Neuron (in vitro differentiated cells): Measurements from ENCODE around the gene AHCYL1.
A peak's percentile ranks its signal among the peaks of the same experiment; 100 is the strongest.
"Not testable (repeated sequence)": the region's sequence is repeated elsewhere in the genome, so short reads cannot be mapped to it uniquely, and the experiment has no call there.

Source experiments
- H2AFZ ChIP-seq: one replicate; pipeline ENCODE4 v1.6.1; 2013; ENCODE audit warnings: low read depth, mild to moderate bottlenecking, inconsistent platforms, low read length, moderate library complexity
- H3K27me3 ChIP-seq: one replicate; pipeline ENCODE4 v1.6.1; 2013; ENCODE audit warnings: low read length; ENCODE audit not compliant: insufficient read depth
- H3K36me3 ChIP-seq: one replicate; pipeline ENCODE4 v1.6.1; 2013; ENCODE audit warnings: low read length; ENCODE audit not compliant: insufficient read depth
- H3K4me1 ChIP-seq: one replicate; pipeline ENCODE4 v1.6.1; 2013; ENCODE audit warnings: low read length; ENCODE audit not compliant: insufficient read depth
- H3K4me3 ChIP-seq: 2 replicates; pipeline ENCODE4 v1.5.1; 2013; ENCODE audit warnings: mild to moderate bottlenecking, low read length, moderate library complexity
- H3K9me3 ChIP-seq: one replicate; pipeline ENCODE4 v1.6.1; 2013; ENCODE audit warnings: low read length

Gene AHCYL1

DNA sequence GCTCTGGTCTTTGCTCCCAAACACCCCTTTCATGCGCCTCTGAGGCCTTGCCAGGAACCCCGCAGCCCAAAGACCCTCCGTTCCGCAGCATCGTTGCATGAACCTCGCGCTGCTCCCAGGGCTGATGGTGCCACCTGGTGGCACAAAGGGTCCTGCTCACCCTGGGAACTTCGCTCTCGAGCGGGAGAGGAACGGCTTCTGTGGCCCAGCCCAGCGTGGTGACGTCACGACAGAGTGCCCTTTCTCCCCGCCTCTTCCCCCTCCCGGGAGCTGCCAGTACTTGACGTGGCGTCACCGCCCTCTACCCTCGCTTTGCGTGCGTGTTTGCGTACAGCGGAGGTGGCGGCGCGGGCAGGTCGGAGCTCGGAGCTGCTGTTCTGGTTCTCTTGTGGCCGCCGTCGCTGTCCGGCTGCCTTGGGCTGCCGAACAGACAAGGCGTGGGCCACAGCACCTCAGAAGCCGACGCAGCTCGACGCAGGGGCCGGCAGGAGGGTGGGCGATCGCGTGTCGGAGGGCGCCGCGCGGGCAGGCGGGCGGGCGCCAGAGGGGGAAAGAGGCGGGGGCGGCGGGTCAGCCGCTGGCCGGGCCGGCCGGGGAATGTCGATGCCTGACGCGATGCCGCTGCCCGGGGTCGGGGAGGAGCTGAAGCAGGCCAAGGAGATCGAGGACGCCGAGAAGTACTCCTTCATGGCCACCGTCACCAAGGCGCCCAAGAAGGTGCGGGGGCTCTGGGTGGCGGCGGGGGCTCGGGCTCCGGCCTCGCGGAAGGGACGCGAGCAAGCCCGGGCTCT lies at the start of gene AHCYL1:
TSS of gene AHCYL1 (plus strand) at position 310 of the 791 bp plus-strand sequence. CDS start at position 598, 288 bp downstream.
- H3K4me3 ChIP-seq, result peak within 1 kb of the TSS; percentile 97
- peaks cover 10% of the 10 kb centered on the region for H3K36me3 ChIP-seq
- no peaks in the 10 kb centered on the region for H3K27me3 ChIP-seq
- H3K4me1 ChIP-seq, result peaks cover 28% of the 10 kb centered on the region
- peaks cover 5% of the 10 kb centered on the region for H3K9me3 ChIP-seq
- H2AFZ ChIP-seq, result peak within 1 kb of the TSS; percentile 28

GRCh38 chr1:109935451-109935900 lies 49.1 kb upstream of the AHCYL1 start:
- Histone ChIP-seq H3K4me1 (peaks cover 15% of the 10 kb centered on the region), H3K36me3 (no peaks in the 10 kb centered on the region), H3K27me3 (no peaks in the 10 kb centered on the region), H3K9me3 (peaks cover 2% of the 10 kb centered on the region), H3K4me3 (no peak overlapping the region), H2AFZ (no peak overlapping the region)

- Histone ChIP-seq H2AFZ (no peak overlapping the region), H3K4me1 (no peaks in the 10 kb centered on the region), H3K9me3 (peaks cover 2% of the 10 kb centered on the region), H3K4me3 (no peak overlapping the region), H3K36me3 (no peaks in the 10 kb centered on the region), H3K27me3 (no peaks in the 10 kb centered on the region)
Observed at GRCh38 chr1:109937738-109938137, 46.8 kb upstream of the AHCYL1 start.

DNA sequence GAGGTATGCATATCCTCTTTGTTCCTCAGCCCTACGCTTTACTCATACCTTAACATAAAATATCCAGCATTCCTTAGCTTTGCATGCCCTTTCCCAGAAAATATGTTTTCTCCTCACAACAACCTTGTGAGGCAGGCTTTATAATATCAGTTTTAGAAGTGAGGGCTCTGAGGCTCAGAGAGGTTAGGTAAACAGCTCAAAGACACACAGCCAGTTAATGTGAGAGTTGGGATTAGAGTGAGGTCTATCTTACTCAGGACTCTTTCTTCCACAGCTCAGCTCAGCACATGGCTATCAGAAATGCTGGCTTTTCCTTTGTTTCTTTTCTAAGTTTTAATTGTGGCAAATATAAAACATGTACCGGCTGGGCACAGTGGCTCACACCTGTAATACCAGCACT lies 46.0 kb upstream of the AHCYL1 start:
- Histone ChIP-seq H2AFZ (no peak overlapping the region), H3K36me3 (no peaks in the 10 kb centered on the region), H3K4me3 (no peak overlapping the region), H3K27me3 (no peaks in the 10 kb centered on the region), H3K4me1 (no peaks in the 10 kb centered on the region), H3K9me3 (peaks cover 2% of the 10 kb centered on the region)

GRCh38 chr1:109942434-109942833 lies 42.1 kb upstream of the AHCYL1 start:
- Histone ChIP-seq H3K27me3 (no peaks in the 10 kb centered on the region), H3K9me3 (peaks cover 2% of the 10 kb centered on the region), H3K4me1 (no peaks in the 10 kb centered on the region), H3K36me3 (no peaks in the 10 kb centered on the region), H2AFZ (no peak overlapping the region), H3K4me3 (no peak overlapping the region)

DNA sequence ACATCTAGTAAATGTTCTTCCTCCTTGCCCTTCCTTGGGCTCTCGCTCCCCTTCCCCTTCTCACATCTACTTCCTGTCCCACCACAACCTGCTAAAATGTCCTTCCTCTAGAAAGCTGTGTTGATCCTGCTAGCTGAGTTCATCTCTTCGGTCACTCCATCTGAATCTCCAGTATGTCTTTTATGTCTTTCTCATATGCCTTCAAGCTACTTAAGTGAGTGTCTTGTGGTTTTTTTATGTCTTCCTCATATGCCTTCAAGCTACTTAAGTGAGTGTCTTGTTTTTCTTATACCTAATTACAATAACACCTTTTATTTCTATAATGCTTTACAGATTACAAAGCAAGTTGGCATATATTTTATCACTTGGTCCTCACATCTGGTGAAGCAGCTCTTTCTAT lies 40.0 kb upstream of the AHCYL1 start:
- no peaks in the 10 kb centered on the region for H3K27me3 ChIP-seq
- no peaks in the 10 kb centered on the region for H3K36me3 ChIP-seq
- H3K9me3 ChIP-seq, result no peaks in the 10 kb centered on the region
- no peaks in the 10 kb centered on the region for H3K4me1 ChIP-seq
- H2AFZ ChIP-seq, result no peak overlapping the region
- no peak overlapping the region for H3K4me3 ChIP-seq

- Histone ChIP-seq H3K4me1 (peaks cover 3% of the 10 kb centered on the region), H2AFZ (no peak overlapping the region), H3K27me3 (no peaks in the 10 kb centered on the region), H3K4me3 (no peak overlapping the region), H3K36me3 (no peaks in the 10 kb centered on the region), H3K9me3 (no peaks in the 10 kb centered on the region)
Observed at GRCh38 chr1:109946511-109946910, 38.1 kb upstream of the AHCYL1 start.

- Histone ChIP-seq H3K4me1 (peaks cover 3% of the 10 kb centered on the region), H3K4me3 (no peak overlapping the region), H3K9me3 (no peaks in the 10 kb centered on the region), H2AFZ (no peak overlapping the region), H3K27me3 (no peaks in the 10 kb centered on the region), H3K36me3 (no peaks in the 10 kb centered on the region)
Observed at GRCh38 chr1:109947582-109948284, 36.8 kb upstream of the AHCYL1 start.

- no peak overlapping the region for H2AFZ ChIP-seq
- no peaks in the 10 kb centered on the region for H3K27me3 ChIP-seq
- H3K9me3 ChIP-seq, result no peaks in the 10 kb centered on the region
- no peak overlapping the region for H3K4me3 ChIP-seq
- H3K36me3 ChIP-seq, result no peaks in the 10 kb centered on the region
- peaks cover 3% of the 10 kb centered on the region for H3K4me1 ChIP-seq
Observed at GRCh38 chr1:109948285-109948630, 36.3 kb upstream of the AHCYL1 start.

- Histone ChIP-seq H3K27me3 (no peaks in the 10 kb centered on the region), H3K36me3 (no peaks in the 10 kb centered on the region), H3K9me3 (no peaks in the 10 kb centered on the region), H3K4me3 (no peak overlapping the region), H3K4me1 (peaks cover 7% of the 10 kb centered on the region), H2AFZ (no peak overlapping the region)
Observed at GRCh38 chr1:109950038-109950437, 34.5 kb upstream of the AHCYL1 start.

- no peak overlapping the region for H3K4me3 ChIP-seq
- H3K27me3 ChIP-seq, result no peaks in the 10 kb centered on the region
Observed at GRCh38 chr1:109950509-109950908, 34.1 kb upstream of the AHCYL1 start.

GRCh38 chr1:109951501-109951900 lies 33.1 kb upstream of the AHCYL1 start:
- not testable (repeated sequence) for H2AFZ ChIP-seq, H3K4me1 ChIP-seq, H3K27me3 ChIP-seq, H3K4me3 ChIP-seq, H3K36me3 ChIP-seq, H3K9me3 ChIP-seq

More at GRCh38 chr1:109950509-109950908, 34.1 kb upstream of the AHCYL1 start:
- no peaks in the 10 kb centered on the region for H3K9me3 ChIP-seq
- H3K36me3 ChIP-seq, result no peaks in the 10 kb centered on the region
- H2AFZ ChIP-seq, result no peak overlapping the region
- H3K4me1 ChIP-seq, result peaks cover 7% of the 10 kb centered on the region

GRCh38 chr1:109954041-109954512 lies 30.5 kb upstream of the AHCYL1 start:
- Histone ChIP-seq H3K36me3 (no peaks in the 10 kb centered on the region), H3K4me3 (no peak overlapping the region), H3K9me3 (no peaks in the 10 kb centered on the region)

More at GRCh38 chr1:109954041-109954512, 30.5 kb upstream of the AHCYL1 start:
- peaks cover 11% of the 10 kb centered on the region for H3K4me1 ChIP-seq
- no peak overlapping the region for H2AFZ ChIP-seq
- H3K27me3 ChIP-seq, result no peaks in the 10 kb centered on the region
